Esophagus squamous epithelium (tissue), 5 donors: Measurements from ENCODE around the gene GPC3. TPM values are rescaled to one million over a fixed set of nuclear protein-coding genes. Genes with fewer than 3 reads are reported as not detected.
"Not testable (repeated sequence)": the region's sequence is repeated elsewhere in the genome, so short reads cannot be mapped to it uniquely, and the experiment has no call there.

Experiments used
- DNase-seq: peaks from one replicate; lab custom pipeline; 2025; lab: John Stamatoyannopoulos, UW
- H3K27ac ChIP-seq, 4 donors: fragments of 200-600 bp; sonication (generic); one replicate each; pipeline ENCODE4 v1.5.1; 2016 to 2019; ENCODE audit warnings: mild to moderate bottlenecking in 1 of 4
- H3K27me3 ChIP-seq, 4 donors: fragments of 200-600 bp; sonication (generic); 1 replicate in 3 of 4; 2 replicates in 1 of 4; pipeline versions ENCODE4 v1.5.1 to v1.6.0; 2017 to 2021; ENCODE audit warnings: antibody characterized with exemption in 1 of 4
- H3K36me3 ChIP-seq, 3 donors: fragments of 200-600 bp; sonication (generic); one replicate each; pipeline ENCODE4 v1.5.1; 2016 to 2019
- H3K4me1 ChIP-seq, 3 donors: fragments of 200-600 bp; sonication (generic); one replicate each; pipeline ENCODE4 v1.5.1; 2017 to 2019
- H3K4me3 ChIP-seq, 4 donors: fragments of 200-600 bp; sonication (generic); 1 replicate in 3 of 4; 2 replicates in 1 of 4; pipeline ENCODE4 v1.5.1; 2016 to 2019; ENCODE audit warnings: mild to moderate bottlenecking in 2 of 4, moderate library complexity in 1 of 4
- H3K9me3 ChIP-seq, 3 donors: fragments of 200-600 bp; sonication (generic); one replicate each; pipeline ENCODE4 v1.5.1; 2016 to 2019
- POLR2A ChIP-seq, 4 donors: fragments of 450-650 bp; IDR thresholded peaks; one replicate each; pipeline ENCODE4 v1.6.1; 2017; ENCODE audit warnings: antibody characterized with exemption in 4 of 4, mild to moderate bottlenecking in 4 of 4, moderate library complexity in 3 of 4
- WGBS, 2 donors: methylation state at CpG; one replicate each; pipeline ENCODE4 v1.1.5; 2018; 5-methylcytosine and 5-hydroxymethylcytosine counted together
- intact Hi-C: fragments of 100-400 bp; cut with DNase I; formaldehyde crosslinking; loops from one replicate; pipeline ENCODE4 v1.15.0; 2022
- total RNA-seq, 4 donors: library from RNA; depleted of rRNA; stranded (reverse); fragments of >200 nt; gene quantifications; one replicate each; pipeline ENCODE4 v1.1.0, GENCODE V29; 2016
- TF ChIP-seq, protein P1 (sequence below), 6 experiments: fragments of 450-650 bp in 4 of 6; fragments of 200-600 bp in 2 of 6; sonication (generic) in 2 of 6; IDR thresholded peaks; one replicate each; pipeline ENCODE4 v1.5.1; 2016 to 2019; ENCODE audit warnings: antibody characterized with exemption in 6 of 6, mild to moderate bottlenecking in 4 of 6, moderate library complexity in 4 of 6
- donor health status: DM: yes; HTN: yes; CAD: no.

GPC3 gene
- total RNA-seq, 4 donors from 2014 or later: 0.44 to 2.8 (median 1.7) TPM; not detected in 1

DNA sequence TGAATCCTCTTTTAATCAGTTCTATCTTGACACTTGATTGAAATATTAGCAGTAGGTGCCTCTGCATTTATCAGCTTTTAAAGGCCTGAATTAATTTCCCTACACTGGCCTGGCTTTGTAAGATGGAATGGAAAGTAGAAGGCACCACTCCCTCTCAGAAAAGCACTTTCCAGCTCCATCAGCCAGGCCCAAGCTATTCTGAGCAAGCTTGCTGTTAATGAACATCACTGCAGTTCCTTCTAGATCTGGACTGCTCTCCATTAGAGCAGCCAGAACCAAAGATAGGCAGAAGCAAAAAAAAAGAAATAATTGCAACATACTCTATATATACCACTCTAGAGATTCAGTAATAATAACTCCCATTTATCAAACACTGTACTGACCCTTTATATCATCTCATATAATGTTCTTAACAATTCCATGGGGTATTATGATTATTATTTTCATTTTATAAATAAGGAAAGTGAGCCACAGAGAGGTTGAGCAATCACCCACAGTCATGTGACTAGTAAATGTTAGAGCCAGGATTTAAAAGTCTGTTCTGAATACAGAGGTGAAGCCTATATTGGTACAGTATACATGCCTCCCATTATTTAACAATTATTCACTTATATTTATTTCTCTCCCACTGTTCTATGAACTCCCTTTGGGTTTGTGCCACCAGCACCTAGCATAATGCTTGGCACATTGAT, 39.4 kb upstream of the GPC3 start:
- H3K4me3 ChIP-seq: no peak overlapping the region
- no peaks in the 10 kb centered on the region for H3K27me3 ChIP-seq
- no peaks in the 10 kb centered on the region for H3K36me3 ChIP-seq
- no peak for TF ChIP-seq POLR2A (IDR thresholded peaks at IDR 0.05)
- TF ChIP-seq, protein P1, sequence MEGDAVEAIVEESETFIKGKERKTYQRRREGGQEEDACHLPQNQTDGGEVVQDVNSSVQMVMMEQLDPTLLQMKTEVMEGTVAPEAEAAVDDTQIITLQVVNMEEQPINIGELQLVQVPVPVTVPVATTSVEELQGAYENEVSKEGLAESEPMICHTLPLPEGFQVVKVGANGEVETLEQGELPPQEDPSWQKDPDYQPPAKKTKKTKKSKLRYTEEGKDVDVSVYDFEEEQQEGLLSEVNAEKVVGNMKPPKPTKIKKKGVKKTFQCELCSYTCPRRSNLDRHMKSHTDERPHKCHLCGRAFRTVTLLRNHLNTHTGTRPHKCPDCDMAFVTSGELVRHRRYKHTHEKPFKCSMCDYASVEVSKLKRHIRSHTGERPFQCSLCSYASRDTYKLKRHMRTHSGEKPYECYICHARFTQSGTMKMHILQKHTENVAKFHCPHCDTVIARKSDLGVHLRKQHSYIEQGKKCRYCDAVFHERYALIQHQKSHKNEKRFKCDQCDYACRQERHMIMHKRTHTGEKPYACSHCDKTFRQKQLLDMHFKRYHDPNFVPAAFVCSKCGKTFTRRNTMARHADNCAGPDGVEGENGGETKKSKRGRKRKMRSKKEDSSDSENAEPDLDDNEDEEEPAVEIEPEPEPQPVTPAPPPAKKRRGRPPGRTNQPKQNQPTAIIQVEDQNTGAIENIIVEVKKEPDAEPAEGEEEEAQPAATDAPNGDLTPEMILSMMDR (IDR thresholded peaks at IDR 0.05): no peak
- no peak for DNase-seq
- H3K9me3 ChIP-seq: no peaks in the 10 kb centered on the region
- no peaks in the 10 kb centered on the region for H3K4me1 ChIP-seq
- intact Hi-C loops: no loop called here
- H3K27ac ChIP-seq: no peak overlapping the region

DNA sequence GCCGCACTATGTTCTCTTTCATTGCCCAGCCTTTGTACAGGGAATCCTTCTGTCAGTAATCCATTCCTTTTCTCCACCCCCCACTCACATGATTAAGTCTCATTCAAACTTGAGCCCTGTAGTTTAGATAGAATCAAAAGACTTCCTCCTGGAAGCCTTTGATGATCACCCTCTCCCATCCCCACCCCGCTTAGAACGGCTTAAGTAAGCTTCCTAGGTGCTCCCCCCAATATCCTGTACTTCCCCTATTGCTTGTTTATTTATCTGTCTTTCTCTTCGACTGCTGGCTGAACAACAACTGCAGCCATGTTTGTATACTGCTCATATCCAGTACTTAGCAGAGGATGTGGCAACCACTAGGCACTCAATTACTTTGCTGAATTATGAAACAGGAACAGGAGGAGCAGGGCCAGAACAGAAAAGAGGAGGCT, 38.5 kb upstream of the GPC3 start:
- Histone ChIP-seq H3K27me3 (no peaks in the 10 kb centered on the region), H3K4me3 (no peak overlapping the region), H3K36me3 (no peaks in the 10 kb centered on the region), H3K9me3 (no peaks in the 10 kb centered on the region), H3K4me1 (no peaks in the 10 kb centered on the region), H3K27ac (no peak overlapping the region)
- intact Hi-C loops: no loop called here
- no peak for DNase-seq
- 60 to 61% methylated on average over 3 to 4 of the region's 4 CpGs for WGBS, 2 donors
- TF ChIP-seq, protein P1 (IDR thresholded peaks at IDR 0.05): no peak
- TF ChIP-seq POLR2A (IDR thresholded peaks at IDR 0.05): no peak

DNA sequence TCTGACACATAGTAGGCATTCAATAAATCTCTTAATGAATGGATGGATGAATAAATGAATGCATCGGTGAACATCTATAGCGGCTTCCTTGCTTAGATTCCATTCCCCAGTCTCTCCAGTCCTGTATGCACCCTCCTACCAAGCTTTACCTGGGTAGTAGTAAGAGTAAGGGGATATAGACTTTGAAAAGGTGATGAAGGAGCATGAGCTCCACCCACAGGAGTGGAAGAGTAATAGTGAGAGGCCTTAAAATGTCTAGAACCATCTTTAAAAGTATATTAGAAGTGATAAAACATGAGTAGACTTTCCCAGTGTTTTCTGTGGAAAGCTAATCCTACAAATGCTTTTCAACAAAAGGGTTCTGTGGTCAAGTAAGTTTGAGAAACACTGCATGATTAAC, 35.5 kb upstream of the GPC3 start:
- TF ChIP-seq, protein P1 (IDR thresholded peaks at IDR 0.05): no peak
- TF ChIP-seq POLR2A (IDR thresholded peaks at IDR 0.05): no peak
- H3K4me1 ChIP-seq: no peaks in the 10 kb centered on the region
- no peaks in the 10 kb centered on the region for H3K27me3 ChIP-seq
- DNase-seq: no peak
- no peak overlapping the region for H3K4me3 ChIP-seq
- H3K9me3 ChIP-seq: no peaks in the 10 kb centered on the region
- intact Hi-C loops: no loop called here
- H3K36me3 ChIP-seq: no peaks in the 10 kb centered on the region
- H3K27ac ChIP-seq: no peak overlapping the region
- 76 to 78% methylated on average over 2 of the region's 2 CpGs for WGBS, 2 donors

DNA sequence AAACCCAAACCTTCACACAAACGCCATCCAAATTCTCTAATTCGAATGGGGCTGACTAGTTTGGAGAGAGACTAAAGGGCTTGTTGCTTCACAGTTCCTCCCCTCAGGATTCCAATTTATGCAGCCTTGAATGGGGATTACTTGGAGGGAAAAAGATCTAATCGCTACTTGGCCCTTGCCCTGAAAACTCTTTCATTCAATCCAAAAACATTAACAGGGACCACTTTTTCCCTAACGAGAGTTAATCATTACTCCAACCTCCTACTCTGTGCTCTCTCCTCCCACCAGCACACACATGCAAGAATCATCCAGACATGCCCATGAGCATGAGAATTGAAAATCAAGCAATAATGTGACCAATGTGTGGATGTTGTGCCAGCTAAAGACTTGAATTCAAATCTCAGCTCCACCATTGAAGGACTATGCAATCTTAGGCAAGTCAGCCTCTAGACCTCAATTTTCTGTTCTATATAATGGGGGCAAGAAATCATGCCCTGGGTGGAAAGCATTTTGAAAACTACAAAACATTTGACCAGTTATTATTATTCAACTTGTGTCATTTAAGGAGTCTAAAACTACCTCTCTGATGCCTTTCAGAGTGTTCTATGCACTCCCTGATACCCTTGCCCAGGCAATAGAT, 34.3 kb upstream of the GPC3 start:
- no peak for DNase-seq
- Histone ChIP-seq H3K4me1 (no peaks in the 10 kb centered on the region), H3K4me3 (no peak overlapping the region), H3K27me3 (no peaks in the 10 kb centered on the region), H3K36me3 (no peaks in the 10 kb centered on the region), H3K9me3 (no peaks in the 10 kb centered on the region), H3K27ac (no peak overlapping the region)
- intact Hi-C loops: no loop called here
- WGBS, 2 donors: 60 to 81% methylated on average over 3 to 4 of the region's 4 CpGs
- TF ChIP-seq POLR2A (IDR thresholded peaks at IDR 0.05): no peak
- TF ChIP-seq, protein P1 (IDR thresholded peaks at IDR 0.05): no peak

DNA sequence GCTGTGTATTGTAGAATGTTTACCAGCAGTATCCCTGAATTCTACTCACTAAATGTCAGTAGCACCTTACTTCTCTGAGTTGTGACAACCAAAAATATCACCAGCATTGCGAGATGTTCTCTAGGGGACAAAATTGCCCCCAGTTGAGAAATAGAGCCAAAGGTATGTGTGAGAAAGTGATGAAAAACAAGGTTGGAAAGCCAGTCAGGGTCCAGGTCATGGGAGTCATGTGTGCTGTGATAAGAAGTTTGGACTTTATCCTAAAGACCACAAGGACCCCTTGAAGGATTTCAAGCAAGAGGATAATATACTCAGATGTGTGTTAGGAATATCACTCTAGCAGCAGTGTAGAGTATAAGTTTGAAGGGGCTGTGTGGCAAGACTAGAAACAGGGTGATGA, 30.9 kb upstream of the GPC3 start:
- H3K9me3 ChIP-seq, H3K4me3 ChIP-seq, H3K27me3 ChIP-seq, H3K4me1 ChIP-seq, intact Hi-C loops, H3K36me3 ChIP-seq, H3K27ac ChIP-seq, DNase-seq: not testable (repeated sequence)
- 54 to 100% methylated on average over 1 of the region's 1 CpG for WGBS, 2 donors

DNA sequence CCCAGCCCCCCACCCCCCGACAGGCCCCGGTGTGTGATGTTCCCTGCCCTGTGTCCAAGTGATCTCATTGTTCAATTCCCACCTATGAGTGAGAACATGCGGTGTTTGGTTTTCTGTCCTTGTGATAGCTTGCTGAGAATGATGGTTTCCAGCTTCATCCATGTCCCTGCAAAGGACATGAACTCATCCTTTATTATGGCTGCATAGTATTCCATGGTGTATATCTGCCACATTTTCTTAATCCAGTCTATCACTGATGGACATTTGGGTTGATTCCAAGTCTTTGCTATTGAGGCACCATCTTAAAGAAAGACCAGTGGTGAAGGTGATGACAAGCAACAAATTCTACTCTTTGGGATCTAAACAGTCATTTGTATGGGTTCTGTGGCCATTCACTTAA, 30.1 kb upstream of the GPC3 start:
- intact Hi-C loops, H3K27ac ChIP-seq, H3K4me3 ChIP-seq, H3K36me3 ChIP-seq, DNase-seq, H3K27me3 ChIP-seq, H3K9me3 ChIP-seq, H3K4me1 ChIP-seq: not testable (repeated sequence)
- 94 to 100% methylated on average over 1 to 2 of the region's 3 CpGs for WGBS, 2 donors
